Putamen (tissue), 1 donor: ENCODE results near the gene TLL2.

Experiments
- DNase-seq: peaks from one replicate; pipeline ENCODE4 v3.0.0-alpha.2; 2016; ENCODE audit warnings: low spot score

TLL2 gene

DNA sequence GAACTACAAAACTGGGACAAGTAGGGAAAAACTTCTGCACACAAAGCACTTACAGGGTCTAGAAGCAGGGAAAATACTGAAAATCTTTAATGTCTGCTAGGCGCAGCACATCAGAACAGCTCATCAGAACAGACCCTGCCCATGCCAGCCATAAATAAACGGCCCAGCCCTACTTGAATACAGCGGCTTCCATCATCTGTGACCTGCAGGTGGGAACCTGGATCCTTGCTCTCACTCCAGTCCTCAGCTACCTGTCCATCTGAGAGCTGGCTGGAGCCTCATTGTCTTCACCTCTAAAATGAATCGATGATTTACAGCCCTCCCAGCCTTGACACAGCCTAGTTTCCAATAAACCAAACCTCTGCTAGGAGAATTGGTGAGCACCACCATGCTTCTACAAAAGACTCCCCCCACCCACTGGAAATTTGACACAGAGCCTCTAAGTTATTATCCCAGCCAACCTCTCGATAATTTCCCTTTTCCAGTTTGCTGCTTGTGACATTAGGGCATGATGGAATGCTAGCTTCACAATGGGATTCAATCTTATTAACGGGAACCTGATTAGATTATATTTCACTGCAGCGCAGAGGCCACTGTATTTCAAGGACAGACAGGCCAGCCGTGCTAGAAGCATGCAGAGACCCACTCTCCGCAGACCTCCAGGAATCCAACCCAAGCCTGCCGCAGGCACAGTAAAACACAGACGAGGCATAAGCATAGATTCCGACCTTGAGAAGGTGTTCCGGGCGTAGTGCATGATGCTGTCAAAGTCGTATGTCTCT lies 93.3 kb downstream of the TLL2 start:
- no peak for DNase-seq

DNA sequence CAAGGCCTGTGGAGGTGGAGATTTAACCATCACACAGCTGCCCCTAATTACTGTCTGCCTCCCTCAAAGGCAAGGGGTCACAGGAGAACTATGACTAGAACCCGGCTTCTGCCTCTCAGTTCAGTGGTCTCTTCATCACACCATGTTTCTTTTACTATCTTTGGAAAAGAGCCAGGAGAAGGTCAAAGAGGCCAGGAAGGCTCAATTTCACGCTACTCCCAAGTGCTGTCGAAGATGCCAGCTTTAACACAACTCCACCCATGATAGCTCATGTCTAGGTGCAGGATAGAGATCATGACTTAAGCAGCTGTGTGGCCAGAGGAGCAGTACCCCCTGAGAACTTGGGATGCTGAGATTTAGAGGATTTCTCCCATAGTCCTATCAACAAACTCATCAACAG lies 94.4 kb downstream of the TLL2 start:
- DNase-seq: no peak

DNA sequence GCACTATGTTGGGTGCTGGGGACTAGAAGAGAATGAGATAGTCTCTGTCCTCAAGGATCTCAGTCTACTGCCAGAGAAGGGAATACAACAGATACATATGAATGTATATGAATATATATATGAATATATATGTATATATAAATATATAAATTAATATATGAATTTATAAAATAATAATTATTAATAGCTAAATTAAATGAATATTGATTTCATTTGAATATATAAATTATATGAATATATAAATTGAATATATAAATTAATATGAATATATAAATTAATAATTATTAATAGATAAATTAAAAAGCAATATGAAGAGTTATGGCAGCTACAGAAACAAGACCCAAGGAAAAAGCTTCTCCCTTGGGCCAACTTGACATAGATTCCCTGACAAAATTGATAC lies 95.1 kb downstream of the TLL2 start:
- no peak for DNase-seq

DNA sequence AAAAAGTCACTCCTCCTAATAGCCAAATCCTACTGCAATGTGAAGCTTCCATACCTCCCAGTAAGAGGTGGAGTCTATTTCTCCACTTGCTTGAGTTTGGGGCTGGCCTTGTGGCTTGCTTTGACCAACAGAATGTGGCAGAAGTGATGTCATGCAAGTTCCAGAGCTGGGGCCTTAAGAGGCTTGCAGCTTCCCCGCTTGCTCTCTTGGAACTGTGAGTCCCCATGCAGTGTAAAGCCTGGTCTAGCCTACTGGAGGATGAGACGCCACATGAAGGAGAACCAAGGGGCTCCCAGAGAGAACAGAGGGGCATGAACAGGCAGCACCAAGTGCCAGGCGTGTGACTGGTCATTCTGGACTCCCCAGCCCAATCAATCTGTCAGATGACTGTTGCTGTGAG lies 96.3 kb downstream of the TLL2 start:
- no peak for DNase-seq

- peak; percentile 69 for DNase-seq
Observed at GRCh38 chr10:96416643-96417042, 97.1 kb downstream of the TLL2 start.

DNA sequence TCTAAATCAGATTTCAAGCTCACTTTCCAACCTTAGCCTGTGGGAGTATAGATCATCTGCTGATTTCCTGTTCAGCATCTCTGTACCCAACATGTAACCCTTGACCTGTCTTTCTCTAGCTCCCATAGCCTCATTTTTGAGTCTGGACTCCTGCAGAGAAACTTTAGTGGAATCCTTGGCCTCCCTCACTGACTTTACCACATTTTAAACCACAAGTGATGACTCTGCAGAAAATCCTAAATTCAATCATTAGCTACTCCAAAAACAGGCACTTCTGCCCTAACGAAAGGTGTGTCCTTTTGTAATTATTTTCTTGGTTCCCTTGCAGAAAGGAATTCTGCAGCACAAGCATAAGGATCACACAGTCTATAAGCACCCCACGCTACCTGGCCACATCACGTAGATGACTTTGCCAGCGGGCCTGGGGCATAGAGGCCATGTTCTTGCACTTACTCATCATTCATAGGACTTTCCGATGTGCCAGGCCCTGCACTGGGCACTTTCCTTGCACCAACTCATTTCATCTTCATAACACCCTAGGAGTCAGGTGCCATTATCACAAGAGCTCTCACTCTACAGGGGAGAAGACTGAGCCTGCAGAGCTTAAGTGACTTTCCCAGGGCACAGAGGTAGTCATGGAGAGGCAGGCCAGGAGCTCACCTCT lies 97.7 kb downstream of the TLL2 start:
- DNase-seq: no peak

DNA sequence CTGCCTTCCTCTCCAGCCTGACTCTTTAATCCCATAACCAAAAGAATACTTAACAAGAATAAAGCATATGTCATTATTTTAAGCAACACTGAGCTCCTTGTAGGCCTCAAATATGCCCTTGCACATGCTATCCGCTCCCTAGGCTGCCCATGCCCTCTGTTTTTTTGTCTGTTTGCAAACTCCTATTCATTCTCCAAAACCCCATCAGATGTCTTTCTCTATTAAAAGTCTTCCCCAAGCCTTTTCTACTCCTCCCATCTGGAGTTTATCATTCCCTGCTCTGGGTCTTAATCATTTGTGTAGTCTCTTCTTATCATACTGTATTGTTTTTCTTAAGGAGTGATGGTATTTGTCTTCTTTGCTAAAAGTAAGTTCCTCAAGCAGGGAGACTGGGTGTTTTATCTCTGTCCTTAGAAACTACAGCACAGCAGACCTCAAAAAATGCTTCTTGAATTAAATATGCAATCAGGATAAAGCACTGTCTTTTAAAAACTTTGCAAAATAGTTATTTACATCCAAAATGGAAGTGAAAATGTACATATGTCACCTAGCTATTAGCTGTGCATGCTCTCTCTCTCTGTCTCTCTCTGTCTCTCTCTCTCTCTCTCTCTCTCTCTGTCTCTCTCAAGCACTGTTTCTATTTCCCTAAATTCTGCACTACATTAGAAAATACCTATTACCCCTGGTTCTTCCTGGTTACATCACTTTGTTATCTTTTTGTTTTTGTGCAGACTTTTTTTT lies 98.4 kb downstream of the TLL2 start:
- DNase-seq: no peak

DNA sequence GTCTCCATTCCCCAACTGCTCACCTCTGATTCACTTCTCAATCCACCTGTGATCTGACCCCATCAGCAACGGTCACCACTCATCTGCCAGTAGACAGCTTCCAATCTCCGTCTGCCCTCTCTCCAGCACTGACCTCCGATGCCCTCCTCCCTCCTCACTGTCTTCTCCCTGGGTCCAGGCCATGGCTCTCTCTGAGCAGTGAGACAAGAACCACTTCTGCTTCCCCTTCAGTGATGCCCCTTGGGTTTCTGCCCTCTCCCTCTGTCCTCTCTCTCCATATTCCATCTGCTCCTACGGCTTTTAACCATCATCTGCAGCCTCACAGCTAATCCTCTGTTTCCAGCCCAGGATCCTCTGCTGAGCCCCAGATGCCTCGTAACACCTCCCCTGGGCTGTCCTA lies 99.4 kb downstream of the TLL2 start:
- no peak for DNase-seq

GRCh38 chr10:96413151-96413787 lies 100.5 kb downstream of the TLL2 start:
- DNase-seq: no peak

DNA sequence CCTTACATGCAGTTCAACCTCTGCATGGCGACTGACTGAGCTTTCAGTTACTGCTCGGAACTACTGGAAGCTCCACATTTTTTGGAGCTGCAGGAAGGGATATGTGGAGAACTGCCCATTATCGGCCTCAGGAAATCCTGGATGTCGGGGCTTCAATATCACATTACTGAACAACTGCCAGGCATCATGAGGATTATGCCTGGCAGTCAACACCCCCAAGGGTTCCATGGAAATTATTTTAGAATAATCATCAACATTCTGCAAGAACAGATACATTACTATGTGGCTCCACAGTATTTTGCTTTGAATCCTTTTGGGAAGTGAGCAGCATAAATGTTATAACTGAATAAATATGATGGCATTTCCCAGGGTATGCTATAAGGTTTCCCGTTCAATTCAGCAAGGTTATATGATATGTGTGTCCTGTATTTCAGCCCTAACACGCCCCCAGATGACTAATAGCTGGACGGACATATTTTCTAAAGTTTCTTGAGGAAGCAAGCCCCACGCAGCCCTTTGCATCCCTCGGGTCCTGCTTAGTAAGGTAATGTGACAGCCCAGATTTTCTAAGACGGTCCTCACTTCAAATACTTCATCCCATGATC lies 101.9 kb downstream of the TLL2 start:
- DNase-seq: no peak

DNA sequence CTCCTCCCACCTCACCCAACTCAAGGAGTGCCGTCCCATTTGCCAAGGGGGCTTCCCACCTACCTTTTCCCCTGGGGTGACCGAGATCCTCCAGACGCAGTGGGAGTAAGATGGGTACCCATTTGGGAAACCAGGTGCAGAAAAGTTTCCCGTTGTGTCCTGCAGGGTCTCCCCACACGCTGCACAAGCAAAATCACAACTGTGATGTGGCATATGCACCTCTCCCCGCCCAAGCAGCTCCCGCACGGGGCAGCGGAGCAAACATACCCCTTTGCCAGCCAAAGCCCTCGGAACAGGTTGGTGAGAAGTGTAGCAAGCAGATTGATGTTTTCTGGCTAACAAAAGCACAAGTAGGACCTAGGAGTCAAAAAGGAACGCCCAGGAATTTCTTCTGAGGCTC lies 103.4 kb downstream of the TLL2 start:
- no peak for DNase-seq

- DNase-seq: no peak
Observed at GRCh38 chr10:96408201-96408600, 105.5 kb downstream of the TLL2 start.

- DNase-seq: no peak
Observed at GRCh38 chr10:96407560-96408069, 106.1 kb downstream of the TLL2 start.

GRCh38 chr10:96406091-96406490 lies 107.6 kb downstream of the TLL2 start:
- DNase-seq: no peak

DNA sequence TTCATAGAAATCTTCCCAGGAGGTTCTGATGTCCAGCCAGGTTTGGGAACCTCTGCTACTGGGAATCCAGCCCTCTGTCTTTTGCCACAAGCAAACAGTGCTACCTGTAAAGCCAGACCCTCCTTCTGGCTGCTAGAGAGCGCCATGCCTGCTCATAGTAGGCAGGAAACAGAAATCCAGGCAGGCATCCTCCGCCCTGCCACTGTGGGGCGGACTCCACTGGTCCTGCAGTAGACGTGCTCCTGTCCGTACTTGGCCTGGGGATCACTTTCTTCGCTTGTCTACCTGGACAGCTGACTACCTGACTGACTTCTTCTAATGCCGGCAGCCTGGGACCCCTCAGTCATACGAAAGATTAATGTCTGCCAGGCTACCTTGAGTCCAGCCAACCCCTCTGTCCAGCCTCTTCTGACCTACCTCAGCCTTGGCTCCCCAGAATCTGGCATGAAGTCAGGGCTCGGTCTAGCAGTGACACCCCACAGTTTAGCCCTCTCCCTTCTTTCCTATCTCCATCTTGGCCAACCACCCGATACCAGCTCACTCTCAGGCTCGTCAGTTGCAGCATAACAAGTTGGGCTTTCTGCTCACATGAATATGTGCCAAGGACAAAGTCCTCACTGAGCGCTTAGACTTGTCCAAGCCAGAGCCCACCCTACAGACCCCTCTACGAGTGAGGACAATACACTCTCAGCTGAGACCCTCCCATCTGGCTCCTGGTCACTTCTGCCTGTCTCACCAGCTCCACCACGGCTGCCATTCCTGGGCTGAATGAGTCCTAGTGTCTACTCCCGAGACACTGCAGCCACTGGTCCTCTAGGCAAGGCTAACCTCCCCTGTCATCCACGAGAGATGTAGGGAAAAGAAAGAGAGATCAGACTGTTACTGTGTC lies 111.1 kb downstream of the TLL2 start:
- no peak for DNase-seq

DNA sequence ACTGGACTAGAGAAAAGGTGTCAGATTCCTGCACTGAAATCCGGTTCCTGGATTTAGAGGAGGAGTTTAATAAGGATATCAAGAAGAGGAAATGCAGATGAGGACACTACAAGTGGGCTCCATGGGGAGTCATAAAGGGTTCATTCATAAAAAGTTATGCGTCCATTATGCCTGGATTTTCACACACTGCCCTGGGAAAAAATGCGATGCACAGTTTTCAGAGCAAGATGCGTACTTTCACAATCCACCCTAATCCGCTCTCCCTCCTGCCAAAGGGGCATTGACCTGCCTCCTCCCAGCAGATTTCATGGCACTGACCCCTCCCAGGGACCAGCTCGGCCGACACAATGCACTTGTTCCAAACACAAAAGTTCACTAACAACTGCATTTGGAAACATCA lies 112.7 kb downstream of the TLL2 start:
- DNase-seq: peak; percentile 50

- DNase-seq: peak; percentile 88
Observed at GRCh38 chr10:96400465-96400864, 113.3 kb downstream of the TLL2 start.

- DNase-seq: no peak
Observed at GRCh38 chr10:96397902-96398301, 115.8 kb downstream of the TLL2 start.

DNA sequence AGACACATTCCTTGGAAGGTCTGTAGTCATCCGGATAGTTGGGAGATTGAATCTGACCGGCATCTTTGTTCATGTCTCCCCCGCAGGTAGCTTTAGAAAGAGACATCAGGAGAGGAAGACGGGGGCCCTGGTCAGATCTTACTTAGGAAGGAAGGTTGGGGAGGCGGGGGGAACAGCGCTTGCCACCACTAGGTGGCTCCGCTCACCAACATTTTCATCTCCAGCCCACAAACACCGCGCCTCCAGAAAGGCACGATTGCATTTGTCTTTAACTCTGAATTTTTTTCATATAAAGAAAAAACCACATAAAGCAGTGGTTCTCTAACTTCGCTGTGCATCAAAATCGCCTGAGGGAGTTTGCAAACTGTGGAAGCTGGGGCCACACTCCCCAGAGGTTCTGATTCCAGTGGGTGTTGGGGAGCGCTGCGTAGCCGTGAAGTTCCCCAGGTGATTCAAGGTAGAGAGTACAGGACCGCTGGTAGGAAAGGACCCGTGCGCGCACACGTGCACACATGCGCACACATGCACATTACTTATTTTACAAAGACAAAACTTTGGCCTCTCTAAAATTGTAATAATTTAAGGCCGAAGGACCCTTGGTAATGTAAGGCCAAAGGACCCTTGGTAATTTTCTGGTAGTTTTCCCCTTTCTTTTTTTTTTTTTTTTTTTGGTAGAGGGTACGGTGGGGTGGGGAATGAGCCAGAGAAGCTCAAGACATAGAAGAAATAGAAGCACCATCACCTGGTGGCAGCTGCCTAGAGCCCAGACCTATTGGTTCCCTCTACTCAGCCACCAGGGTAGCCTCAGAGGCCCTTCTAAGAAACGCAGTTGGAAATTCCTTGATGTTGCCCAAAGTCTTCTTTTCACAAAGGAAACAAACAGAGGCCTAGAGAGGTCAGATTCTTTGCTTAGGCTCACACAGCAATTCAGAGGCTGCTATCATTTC lies 117.5 kb downstream of the TLL2 start:
- DNase-seq: peak; percentile 75

GRCh38 chr10:96390460-96390864 lies 123.3 kb downstream of the TLL2 start:
- peak; percentile 76 for DNase-seq
